ENCODE measurements around the gene BCAM.

DNA sequence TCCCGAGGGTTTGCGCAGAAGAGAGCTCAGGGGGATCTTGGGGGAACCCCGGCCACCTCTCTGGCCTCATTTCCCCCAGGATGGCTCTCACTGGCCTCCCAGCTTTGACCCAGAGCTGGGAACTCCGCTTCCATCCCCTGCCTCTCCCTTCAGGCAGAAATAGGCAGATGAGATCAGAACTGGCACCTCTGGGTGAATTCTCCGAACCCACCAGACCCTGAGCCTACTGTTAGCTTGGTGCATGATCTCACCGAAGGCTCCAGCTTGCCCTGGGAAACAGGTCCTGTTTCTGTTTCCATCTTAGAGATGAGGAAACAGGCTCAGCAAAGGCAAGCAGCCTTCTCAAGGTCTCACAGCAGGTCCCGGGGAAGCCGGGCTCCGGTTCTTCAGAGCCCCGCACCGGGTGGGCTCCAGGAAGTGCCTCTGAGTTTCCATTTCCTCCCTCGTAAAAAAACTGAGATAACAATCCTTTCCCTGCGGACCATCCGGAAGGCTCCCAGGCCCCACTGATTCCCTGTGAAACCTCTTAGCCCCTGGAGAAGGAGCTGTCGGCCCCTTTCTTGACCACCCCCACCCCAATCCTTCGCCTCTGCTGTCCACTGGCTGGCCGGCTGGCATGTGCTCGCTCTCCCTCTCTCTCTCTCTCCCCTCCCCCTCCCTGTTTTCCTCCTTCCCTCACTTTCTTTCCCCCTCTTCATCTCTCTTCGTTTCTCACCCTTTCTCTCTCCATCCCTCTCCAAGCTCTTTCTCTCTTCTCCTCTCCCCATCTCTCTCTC, 39.3 kb downstream of the BCAM start:
- TF ChIP-seq, protein P1, sequence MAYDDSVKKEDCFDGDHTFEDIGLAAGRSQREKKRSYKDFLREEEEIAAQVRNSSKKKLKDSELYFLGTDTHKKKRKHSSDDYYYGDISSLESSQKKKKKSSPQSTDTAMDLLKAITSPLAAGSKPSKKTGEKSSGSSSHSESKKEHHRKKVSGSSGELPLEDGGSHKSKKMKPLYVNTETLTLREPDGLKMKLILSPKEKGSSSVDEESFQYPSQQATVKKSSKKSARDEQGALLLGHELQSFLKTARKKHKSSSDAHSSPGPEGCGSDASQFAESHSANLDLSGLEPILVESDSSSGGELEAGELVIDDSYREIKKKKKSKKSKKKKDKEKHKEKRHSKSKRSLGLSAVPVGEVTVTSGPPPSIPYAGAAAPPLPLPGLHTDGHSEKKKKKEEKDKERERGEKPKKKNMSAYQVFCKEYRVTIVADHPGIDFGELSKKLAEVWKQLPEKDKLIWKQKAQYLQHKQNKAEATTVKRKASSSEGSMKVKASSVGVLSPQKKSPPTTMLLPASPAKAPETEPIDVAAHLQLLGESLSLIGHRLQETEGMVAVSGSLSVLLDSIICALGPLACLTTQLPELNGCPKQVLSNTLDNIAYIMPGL (CRISPR knock-in tag; IDR thresholded peaks at IDR 0.05; ENCODE audit: borderline replicate concordance) = no peak
- TF ChIP-seq POLR2A (IDR thresholded peaks at IDR 0.05; ENCODE audit: low read length) (no peak), CEBPB (IDR thresholded peaks at IDR 0.05) (no peak)
- TF ChIP-seq, protein P2, sequence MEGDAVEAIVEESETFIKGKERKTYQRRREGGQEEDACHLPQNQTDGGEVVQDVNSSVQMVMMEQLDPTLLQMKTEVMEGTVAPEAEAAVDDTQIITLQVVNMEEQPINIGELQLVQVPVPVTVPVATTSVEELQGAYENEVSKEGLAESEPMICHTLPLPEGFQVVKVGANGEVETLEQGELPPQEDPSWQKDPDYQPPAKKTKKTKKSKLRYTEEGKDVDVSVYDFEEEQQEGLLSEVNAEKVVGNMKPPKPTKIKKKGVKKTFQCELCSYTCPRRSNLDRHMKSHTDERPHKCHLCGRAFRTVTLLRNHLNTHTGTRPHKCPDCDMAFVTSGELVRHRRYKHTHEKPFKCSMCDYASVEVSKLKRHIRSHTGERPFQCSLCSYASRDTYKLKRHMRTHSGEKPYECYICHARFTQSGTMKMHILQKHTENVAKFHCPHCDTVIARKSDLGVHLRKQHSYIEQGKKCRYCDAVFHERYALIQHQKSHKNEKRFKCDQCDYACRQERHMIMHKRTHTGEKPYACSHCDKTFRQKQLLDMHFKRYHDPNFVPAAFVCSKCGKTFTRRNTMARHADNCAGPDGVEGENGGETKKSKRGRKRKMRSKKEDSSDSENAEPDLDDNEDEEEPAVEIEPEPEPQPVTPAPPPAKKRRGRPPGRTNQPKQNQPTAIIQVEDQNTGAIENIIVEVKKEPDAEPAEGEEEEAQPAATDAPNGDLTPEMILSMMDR (IDR thresholded peaks at IDR 0.05) = no peak
